Mesenchymal stem cell (in vitro differentiated cells and primary cell): Measurements from ENCODE around the gene TBC1D8B.
A peak's percentile ranks its signal among the peaks of the same experiment; 100 is the strongest.

Experiments used
- DNase-seq: peaks from one replicate; pipeline ENCODE4 v3.0.0-alpha.2; 2013
- H2AFZ ChIP-seq: one replicate; pipeline ENCODE4 v1.6.1; 2013; ENCODE audit warnings: low read depth, mild to moderate bottlenecking, control low read depth, inconsistent platforms, low read length, moderate library complexity
- H2AK5ac ChIP-seq: 2 replicates; pipeline ENCODE4 v1.6.1; 2013; ENCODE audit warnings: low read length, moderate library complexity, mild to moderate bottlenecking, inconsistent platforms; ENCODE audit not compliant: severe bottlenecking
- H2BK120ac ChIP-seq: one replicate; pipeline ENCODE4 v1.6.1; 2013; ENCODE audit warnings: low read depth, mild to moderate bottlenecking, inconsistent platforms, low read length, moderate library complexity
- H2BK12ac ChIP-seq, 2 experiments: one replicate each; pipeline ENCODE4 v1.6.1; 2013; ENCODE audit warnings: inconsistent platforms in 2 of 2, low read length in 2 of 2, mild to moderate bottlenecking in 2 of 2, moderate library complexity in 2 of 2, control low read depth in 1 of 2
- H2BK15ac ChIP-seq: one replicate; pipeline ENCODE4 v1.6.1; 2013; ENCODE audit warnings: mild to moderate bottlenecking, low read depth, inconsistent platforms; ENCODE audit not compliant: poor library complexity, severe bottlenecking
- H2BK5ac ChIP-seq: 2 replicates; pipeline ENCODE4 v1.6.1; 2013; ENCODE audit warnings: low read depth, mild to moderate bottlenecking, low read length, control low read depth, inconsistent platforms; ENCODE audit not compliant: poor library complexity, severe bottlenecking
- H3K14ac ChIP-seq, 2 experiments: one replicate each; pipeline ENCODE4 v1.6.1; 2013; ENCODE audit warnings: inconsistent platforms in 2 of 2, low read length in 2 of 2, control low read depth in 1 of 2, mild to moderate bottlenecking in 1 of 2, moderate library complexity in 1 of 2
- H3K18ac ChIP-seq, 2 experiments: one replicate each; pipeline ENCODE4 v1.6.1; 2013; ENCODE audit warnings: inconsistent platforms in 2 of 2, low read length in 2 of 2, control low read depth in 1 of 2, low read depth in 1 of 2, mild to moderate bottlenecking in 1 of 2
- H3K23ac ChIP-seq, 2 experiments: one replicate each; pipeline ENCODE4 v1.6.1; 2013; ENCODE audit warnings: inconsistent platforms in 2 of 2, low read length in 2 of 2, mild to moderate bottlenecking in 2 of 2, moderate library complexity in 2 of 2, control low read depth in 1 of 2
- H3K27ac ChIP-seq: 2 replicates; pipeline ENCODE4 v1.5.1; 2013; ENCODE audit warnings: mild to moderate bottlenecking, moderate library complexity, low read length, control low read depth, inconsistent platforms; ENCODE audit not compliant: poor library complexity, severe bottlenecking
- H3K27me3 ChIP-seq, 2 experiments: 2 replicates each; pipeline versions ENCODE4 v1.6.1 to v1.7.0; 2013; ENCODE audit warnings: low read length in 2 of 2, mild to moderate bottlenecking in 2 of 2, moderate library complexity in 2 of 2, control low read depth in 1 of 2, inconsistent platforms in 1 of 2; ENCODE audit not compliant: control insufficient read depth in 1 of 2, insufficient read depth in 1 of 2
- H3K36me3 ChIP-seq, 2 experiments: 2 replicates each; pipeline versions ENCODE4 v1.6.1 to v1.7.0; 2013; ENCODE audit warnings: low read length in 2 of 2, control low read depth in 1 of 2, inconsistent platforms in 1 of 2, low read depth in 1 of 2, mild to moderate bottlenecking in 1 of 2; ENCODE audit not compliant: insufficient read depth in 2 of 2, control insufficient read depth in 1 of 2
- H3K4ac ChIP-seq, 2 experiments: one replicate each; pipeline ENCODE4 v1.6.1; 2013; ENCODE audit warnings: inconsistent platforms in 2 of 2, low read length in 2 of 2, mild to moderate bottlenecking in 2 of 2, moderate library complexity in 2 of 2, control low read depth in 1 of 2, low read depth in 1 of 2
- H3K4me1 ChIP-seq: 2 replicates; pipeline ENCODE4 v1.6.1; 2013; ENCODE audit warnings: low read depth, low read length, control low read depth; ENCODE audit not compliant: control insufficient read depth, insufficient read depth
- H3K4me2 ChIP-seq: 2 replicates; pipeline ENCODE4 v1.6.1; 2013; ENCODE audit warnings: low read length, mild to moderate bottlenecking, inconsistent platforms; ENCODE audit not compliant: poor library complexity, severe bottlenecking
- H3K4me3 ChIP-seq, 2 experiments: 2 replicates each; pipeline versions ENCODE4 v1.5.1 to v1.7.0; 2013; ENCODE audit warnings: low read length in 2 of 2, mild to moderate bottlenecking in 2 of 2, control low read depth in 1 of 2, low read depth in 1 of 2; ENCODE audit not compliant: insufficient read depth in 1 of 2
- H3K79me1 ChIP-seq: replicated peaks from 2 replicates; pipeline ENCODE4 v1.6.1; 2013; ENCODE audit warnings: mild to moderate bottlenecking, control low read depth, low read length, inconsistent platforms; ENCODE audit not compliant: poor library complexity, severe bottlenecking
- H3K9ac ChIP-seq: 2 replicates; pipeline ENCODE4 v1.7.0; 2013; ENCODE audit warnings: mild to moderate bottlenecking, low read length, moderate library complexity
- H3K9me3 ChIP-seq: 2 replicates; pipeline ENCODE4 v1.7.0; 2013; ENCODE audit warnings: mild to moderate bottlenecking, low read length; ENCODE audit not compliant: control insufficient read depth
- H4K8ac ChIP-seq: one replicate; pipeline ENCODE4 v1.6.1; 2013; ENCODE audit warnings: inconsistent platforms, mild to moderate bottlenecking, low read length, moderate library complexity
- H4K91ac ChIP-seq: one replicate; pipeline ENCODE4 v1.6.1; 2013; ENCODE audit warnings: mild to moderate bottlenecking, low read length, inconsistent platforms
- WGBS: methylation state at CpG from one replicate; pipeline ENCODE4 v1.1.7; 2013; ENCODE audit warnings: mixed read lengths; 5-methylcytosine and 5-hydroxymethylcytosine counted together

Gene TBC1D8B

GRCh38 chrX:106903856-106904528, 101.5 kb downstream of the TBC1D8B start:
- no peak overlapping the region for H3K18ac ChIP-seq

GRCh38 chrX:106905064-106905708, 102.7 kb downstream of the TBC1D8B start:
- H3K14ac ChIP-seq: no peak overlapping the region
- no peak overlapping the region for H3K23ac ChIP-seq
- H3K4me3 ChIP-seq: no peak overlapping the region
- no peaks in the 10 kb centered on the region for H3K36me3 ChIP-seq
- no peak for DNase-seq
- H3K4me2 ChIP-seq: no peak overlapping the region
- peaks cover 17% of the 10 kb centered on the region for H3K4me1 ChIP-seq
- no peak overlapping the region for H3K27ac ChIP-seq
- no peak overlapping the region for H2BK12ac ChIP-seq
- no peak overlapping the region for H3K9ac ChIP-seq
- no peaks in the 10 kb centered on the region for H3K9me3 ChIP-seq
- H3K18ac ChIP-seq: no peak overlapping the region
- H2BK5ac ChIP-seq: no peak overlapping the region
- H3K79me1 ChIP-seq: no peaks in the 10 kb centered on the region
- H2AK5ac ChIP-seq: peak overlapping the region; percentile 22
- no peak overlapping the region for H2BK15ac ChIP-seq
- H2AFZ ChIP-seq: no peak overlapping the region
- WGBS: 91% methylated on average over 4 of the region's 5 CpGs
- no peak overlapping the region for H4K91ac ChIP-seq
- H3K27me3 ChIP-seq: peaks cover 0 to 75% of the 10 kb centered on the region in 2 experiments
- no peak overlapping the region for H4K8ac ChIP-seq
- no peak overlapping the region for H3K4ac ChIP-seq
- H2BK120ac ChIP-seq: no peak overlapping the region

More at GRCh38 chrX:106903856-106904528, 101.5 kb downstream of the TBC1D8B start:
- H3K79me1 ChIP-seq: no peaks in the 10 kb centered on the region
- H3K9me3 ChIP-seq: no peaks in the 10 kb centered on the region
- H3K27ac ChIP-seq: no peak overlapping the region
- no peak overlapping the region for H2BK5ac ChIP-seq
- H2BK12ac ChIP-seq: no peak overlapping the region
- no peak for DNase-seq
- peaks cover 17% of the 10 kb centered on the region for H3K4me1 ChIP-seq
- H4K91ac ChIP-seq: no peak overlapping the region
- no peak overlapping the region for H2BK120ac ChIP-seq
- no peak overlapping the region for H2AK5ac ChIP-seq
- H3K9ac ChIP-seq: no peak overlapping the region
- no peak overlapping the region for H4K8ac ChIP-seq
- no peak overlapping the region for H3K14ac ChIP-seq
- 93% methylated on average over 4 of the region's 5 CpGs for WGBS
- no peak overlapping the region for H3K4me3 ChIP-seq
- no peaks in the 10 kb centered on the region for H3K36me3 ChIP-seq
- no peak overlapping the region for H3K4ac ChIP-seq
- peaks cover 0 to 73% of the 10 kb centered on the region in 2 experiments for H3K27me3 ChIP-seq
- H2BK15ac ChIP-seq: no peak overlapping the region
- H2AFZ ChIP-seq: no peak overlapping the region
- H3K4me2 ChIP-seq: no peak overlapping the region
- H3K23ac ChIP-seq: no peak overlapping the region

GRCh38 chrX:106906361-106906760, 103.9 kb downstream of the TBC1D8B start:
- Histone ChIP-seq H3K9me3 (no peaks in the 10 kb centered on the region), H3K27me3 (peaks cover 0 to 72% of the 10 kb centered on the region in 2 experiments), H3K14ac (no peak overlapping the region), H3K4ac (no peak overlapping the region), H3K27ac (peak overlapping the region; percentile 35), H4K91ac (no peak overlapping the region), H2BK120ac (no peak overlapping the region), H4K8ac (no peak overlapping the region), H2BK15ac (no peak overlapping the region), H2BK12ac (no peak overlapping the region), H3K36me3 (no peaks in the 10 kb centered on the region), H3K4me1 (peaks cover 17% of the 10 kb centered on the region), H3K4me2 (no peak overlapping the region), H3K4me3 (no peak overlapping the region), H2AFZ (no peak overlapping the region), H3K79me1 (no peaks in the 10 kb centered on the region), H3K23ac (no peak overlapping the region), H2AK5ac (no peak overlapping the region), H2BK5ac (no peak overlapping the region), H3K18ac (no peak overlapping the region), H3K9ac (no peak overlapping the region)
- 67% methylated on average over 6 of the region's 6 CpGs for WGBS
- DNase-seq: no peak

DNA sequence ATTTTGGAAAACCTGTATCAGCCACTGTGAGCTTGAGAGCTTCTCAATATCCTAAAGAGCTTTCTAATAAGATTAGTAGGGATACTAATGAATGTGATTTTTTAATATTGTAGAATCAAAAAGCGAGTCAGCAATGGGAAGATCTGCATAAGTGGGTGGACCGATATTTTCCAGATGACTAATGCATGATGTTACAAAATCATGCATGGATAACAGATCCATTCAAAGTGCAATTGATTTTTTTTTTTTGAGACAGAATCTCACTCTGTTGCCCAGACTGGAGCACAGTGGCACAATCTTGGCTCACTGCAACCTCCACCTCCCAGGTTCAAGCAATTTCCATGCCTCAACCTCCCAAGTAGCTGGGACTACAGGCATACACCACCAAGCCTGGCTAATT, 110.4 kb downstream of the TBC1D8B start:
- Histone ChIP-seq H3K79me1 (no peaks in the 10 kb centered on the region), H3K4me1 (peaks cover 3% of the 10 kb centered on the region), H2BK15ac (no peak overlapping the region), H2BK12ac (no peak overlapping the region), H3K4me2 (no peak overlapping the region), H2AFZ (no peak overlapping the region), H3K18ac (no peak overlapping the region), H4K91ac (no peak overlapping the region), H3K4me3 (no peak overlapping the region), H4K8ac (no peak overlapping the region), H3K14ac (no peak overlapping the region), H3K9ac (no peak overlapping the region), H2BK120ac (no peak overlapping the region), H3K23ac (no peak overlapping the region), H2AK5ac (no peak overlapping the region), H3K4ac (no peak overlapping the region), H3K9me3 (no peaks in the 10 kb centered on the region), H3K36me3 (no peaks in the 10 kb centered on the region), H2BK5ac (no peak overlapping the region), H3K27ac (no peak overlapping the region), H3K27me3 (peaks cover 0 to 48% of the 10 kb centered on the region in 2 experiments)
- DNase-seq: peak; percentile 34
- 100% methylated on average over 1 of the region's 2 CpGs for WGBS
